B cell (primary cell): ENCODE data around the gene CST6. TPM values are rescaled to one million over a fixed set of nuclear protein-coding genes. Genes with fewer than 3 reads are reported as not detected.

ENCODE experiments used
- ATAC-seq: fragments of 200-7000 bp; cut with Tn5 transposase; one replicate; pipeline ENCODE4 v1.10.0; 2021; ENCODE audit warnings: low read depth, mild to moderate bottlenecking, moderate number of reproducible peaks, moderate library complexity
- CTCF ChIA-PET: fragments of 350-600 bp; sonication (Branson Sonifier 250); formaldehyde crosslinking; loops from one replicate; lab custom pipeline; 2021; ENCODE audit warnings: antibody characterized with exemption, inconsistent platforms; lab: Charles Lee
- POLR2A ChIA-PET: fragments of 350-600 bp; sonication (Branson Sonifier 250); formaldehyde crosslinking; loops from one replicate; lab custom pipeline; 2021; ENCODE audit warnings: antibody characterized with exemption; lab: Charles Lee
- DNase-seq: peaks from one replicate; pipeline ENCODE4 v3.0.0; 2013
- H2AFZ ChIP-seq: 2 replicates; pipeline ENCODE4 v1.6.1; 2012; ENCODE audit warnings: mild to moderate bottlenecking, low read depth, low read length; ENCODE audit not compliant: insufficient read depth, poor library complexity, severe bottlenecking
- H3K27ac ChIP-seq, 2 donors: 1 replicate in 1 of 2; 2 replicates in 1 of 2; pipeline ENCODE4 v1.5.1; 2012 to 2013; ENCODE audit warnings: low read length in 2 of 2, mild to moderate bottlenecking in 2 of 2, moderate library complexity in 1 of 2
- H3K27me3 ChIP-seq, 4 experiments: fragments of 200-600 bp in 1 of 4; sonication (generic) in 1 of 4; replicated peaks in 1 of 4; 1 replicate in 2 of 4; 2 replicates in 2 of 4; pipeline versions ENCODE4 v1.6.1 to v1.7.0; 2013 to 2016; ENCODE audit warnings: low read length in 3 of 4, mild to moderate bottlenecking in 2 of 4, mixed read lengths in 1 of 4, moderate library complexity in 1 of 4; ENCODE audit not compliant: insufficient read depth in 4 of 4, control insufficient read depth in 3 of 4; ENCODE audit errors: control extremely low read depth in 1 of 4
- H3K36me3 ChIP-seq, 2 experiments: replicated peaks in 1 of 2; 1 replicate in 1 of 2; 2 replicates in 1 of 2; pipeline versions ENCODE4 v1.6.1 to v1.7.1; 2013; ENCODE audit warnings: low read length in 1 of 2; ENCODE audit not compliant: insufficient read depth in 2 of 2, control insufficient read depth in 1 of 2; ENCODE audit errors: control extremely low read depth in 1 of 2, extremely low read depth in 1 of 2
- H3K4me1 ChIP-seq, 2 donors: fragments of 200-600 bp in 1 of 2; sonication (generic) in 1 of 2; 1 replicate in 1 of 2; 2 replicates in 1 of 2; pipeline versions ENCODE4 v1.5.1 to v1.6.1; 2013 to 2017; ENCODE audit warnings: low read length in 2 of 2; ENCODE audit not compliant: control insufficient read depth in 2 of 2, insufficient read depth in 2 of 2
- H3K4me2 ChIP-seq: replicated peaks from 2 replicates; pipeline ENCODE3; 2012; ENCODE audit warnings: mild to moderate bottlenecking, low read depth, low read length; ENCODE audit not compliant: poor library complexity, severe bottlenecking
- H3K4me3 ChIP-seq, 5 experiments: fragments of 200-600 bp in 1 of 5; sonication (generic) in 1 of 5; 1 replicate in 3 of 5; 2 replicates in 2 of 5; pipeline versions ENCODE4 v1.5.1 to v1.7.0; 2011 to 2016; ENCODE audit warnings: low read length in 4 of 5, mild to moderate bottlenecking in 4 of 5, low read depth in 2 of 5, control low read depth in 1 of 5, moderate library complexity in 1 of 5; ENCODE audit not compliant: insufficient read depth in 1 of 5; ENCODE audit errors: control extremely low read depth in 1 of 5, extremely low read depth in 1 of 5
- H3K79me2 ChIP-seq: fragments of 200-600 bp; sonication (generic); one replicate; pipeline ENCODE4 v1.6.0; 2016; ENCODE audit warnings: low read length; ENCODE audit not compliant: control insufficient read depth, insufficient read depth
- H3K9ac ChIP-seq: fragments of 200-600 bp; sonication (generic); 2 replicates; pipeline ENCODE4 v1.6.1; 2017; ENCODE audit warnings: mild to moderate bottlenecking, low read length, moderate library complexity
- H3K9me3 ChIP-seq, 3 donors: one replicate each; pipeline versions ENCODE4 v1.6.1 to v1.7.1; 2013; ENCODE audit warnings: low read length in 2 of 3; ENCODE audit not compliant: control insufficient read depth in 2 of 3, insufficient read depth in 1 of 3; ENCODE audit errors: control extremely low read depth in 1 of 3
- H4K20me1 ChIP-seq: 2 replicates; pipeline ENCODE4 v1.6.0; 2012; ENCODE audit warnings: mild to moderate bottlenecking, low read length; ENCODE audit not compliant: insufficient read depth, control insufficient read depth, poor library complexity, severe bottlenecking
- H3K27ac Mint-ChIP-seq: one replicate; pipeline ENCODE4 v1.8.0; 2021; ENCODE audit warnings: mixed read lengths
- H3K27me3 Mint-ChIP-seq: one replicate; pipeline ENCODE4 v1.8.0; 2021; ENCODE audit warnings: mixed read lengths
- H3K4me1 Mint-ChIP-seq: one replicate; pipeline ENCODE4 v1.8.0; 2021; ENCODE audit warnings: mixed read lengths
- H3K4me3 Mint-ChIP-seq: one replicate; pipeline ENCODE4 v1.8.0; 2021; ENCODE audit warnings: mixed read lengths
- H3K9me3 Mint-ChIP-seq: one replicate; pipeline ENCODE4 v1.8.0; 2022; ENCODE audit warnings: mixed read lengths; ENCODE audit not compliant: insufficient read depth
- EZH2 ChIP-seq: IDR thresholded peaks from 2 replicates; pipeline ENCODE4 v1.6.1; 2012; ENCODE audit warnings: borderline replicate concordance, low read depth, mild to moderate bottlenecking, moderate library complexity, low read length; ENCODE audit not compliant: insufficient read depth, poor library complexity, severe bottlenecking
- WGBS: methylation state at CpG from one replicate; pipeline ENCODE4 v1.1.5; 2013; ENCODE audit warnings: missing lambda C conversion rate; ENCODE audit not compliant: insufficient coverage; 5-methylcytosine and 5-hydroxymethylcytosine counted together
- intact Hi-C: fragments of 100-400 bp; cut with micrococcal nuclease; formaldehyde crosslinking; loops from one replicate; pipeline ENCODE4 v1.10.0; 2022
- polyA plus RNA-seq: library from polyadenylated mRNA; depleted of rRNA; stranded (reverse); fragments of >200 nt; gene quantifications from 2 replicates; pipeline ENCODE4 v1.2.3, GENCODE V29; 2012
- total RNA-seq, 2 donors: library from RNA; stranded (reverse); fragments of 120-200 nt in 1 of 2; gene quantifications; 1 replicate in 1 of 2; 2 replicates in 1 of 2; pipeline versions ENCODE4 v1.2.3 to v1.2.4, GENCODE V29; 2013 to 2022
- TF ChIP-seq, protein P1 (sequence below): fragments of 200-600 bp; IDR thresholded peaks from one replicate; pipeline ENCODE4 v1.8.0; 2022; ENCODE audit warnings: antibody characterized with exemption, mild to moderate bottlenecking

CST6 gene
- total and polyA plus RNA-seq, 2 donors (not counting 1 experiment from before 2014, with no cell fraction given), result not detected

DNA sequence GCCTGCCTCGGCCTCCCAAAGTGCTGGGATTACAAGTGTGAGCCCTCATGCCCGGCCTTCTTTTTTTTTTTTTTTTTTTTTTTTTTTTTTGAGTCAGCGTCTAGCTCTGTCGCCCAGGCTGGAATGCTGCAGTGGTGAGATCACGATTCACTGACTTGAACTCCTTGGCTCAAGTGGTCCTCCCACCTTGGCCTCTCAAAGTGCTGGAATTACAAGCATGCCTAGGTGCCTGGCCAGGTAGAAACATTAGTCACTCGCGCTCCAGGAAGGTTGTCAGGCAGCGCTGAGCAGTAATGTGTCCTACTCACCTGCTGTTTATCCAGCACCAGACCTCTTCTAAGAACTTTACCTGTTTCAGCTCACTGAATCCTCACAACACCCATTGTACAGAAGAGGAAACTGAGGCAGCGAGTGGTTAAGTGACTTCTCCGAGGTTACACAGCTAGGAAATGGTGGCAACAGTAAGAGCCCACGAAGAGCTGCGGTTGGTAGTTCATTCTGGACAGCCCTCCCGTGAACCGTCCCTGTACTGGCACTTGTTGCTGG lies 496 bp upstream of the CST6 start:
- peak overlapping the region; percentile 74 for H2AFZ ChIP-seq
- 63% methylated on average over 12 of the region's 14 CpGs for WGBS

DNA sequence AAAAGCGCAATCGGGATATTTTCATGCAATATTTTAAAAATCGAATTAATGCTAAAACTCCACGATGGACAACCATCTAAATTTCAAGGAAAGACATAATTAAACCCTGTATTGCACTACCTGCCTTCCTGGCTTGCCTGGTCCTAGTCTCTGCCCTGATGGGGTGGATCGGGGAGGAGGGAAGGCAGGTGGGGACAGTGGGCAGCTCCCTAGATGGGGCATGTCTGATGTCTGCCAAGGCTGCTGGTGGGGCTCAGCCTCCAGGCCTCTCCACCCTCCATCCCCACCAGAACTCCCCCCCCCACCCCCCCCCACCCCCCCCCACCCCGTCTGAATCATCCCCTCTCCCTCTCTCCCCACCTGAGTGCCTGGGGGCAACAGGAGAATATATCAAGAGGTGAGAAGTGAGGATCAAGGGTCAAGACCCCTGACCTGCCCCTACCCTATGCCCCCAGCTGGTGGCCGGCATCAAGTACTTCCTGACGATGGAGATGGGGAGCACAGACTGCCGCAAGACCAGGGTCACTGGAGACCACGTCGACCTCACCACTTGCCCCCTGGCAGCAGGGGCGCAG lies 650 bp downstream of the CST6 start:
- peaks cover 0 to 29% (median 12%) of the 10 kb centered on the region in 4 experiments for H3K27me3 ChIP-seq
- H3K4me1 Mint-ChIP-seq, result peaks cover 2% of the 10 kb centered on the region
- ChIA-PET POLR2A (no interaction called here), CTCF (interaction anchor here (1.6 kb wide), 1 partner anchor 10 kb away, joined by 4 read pairs; no protein-coding TSS in a partner anchor)
- DNase-seq (no peak), ATAC-seq (no peak)
- H3K27me3 Mint-ChIP-seq, result peaks cover 8% of the 10 kb centered on the region
- TF ChIP-seq, protein P1, sequence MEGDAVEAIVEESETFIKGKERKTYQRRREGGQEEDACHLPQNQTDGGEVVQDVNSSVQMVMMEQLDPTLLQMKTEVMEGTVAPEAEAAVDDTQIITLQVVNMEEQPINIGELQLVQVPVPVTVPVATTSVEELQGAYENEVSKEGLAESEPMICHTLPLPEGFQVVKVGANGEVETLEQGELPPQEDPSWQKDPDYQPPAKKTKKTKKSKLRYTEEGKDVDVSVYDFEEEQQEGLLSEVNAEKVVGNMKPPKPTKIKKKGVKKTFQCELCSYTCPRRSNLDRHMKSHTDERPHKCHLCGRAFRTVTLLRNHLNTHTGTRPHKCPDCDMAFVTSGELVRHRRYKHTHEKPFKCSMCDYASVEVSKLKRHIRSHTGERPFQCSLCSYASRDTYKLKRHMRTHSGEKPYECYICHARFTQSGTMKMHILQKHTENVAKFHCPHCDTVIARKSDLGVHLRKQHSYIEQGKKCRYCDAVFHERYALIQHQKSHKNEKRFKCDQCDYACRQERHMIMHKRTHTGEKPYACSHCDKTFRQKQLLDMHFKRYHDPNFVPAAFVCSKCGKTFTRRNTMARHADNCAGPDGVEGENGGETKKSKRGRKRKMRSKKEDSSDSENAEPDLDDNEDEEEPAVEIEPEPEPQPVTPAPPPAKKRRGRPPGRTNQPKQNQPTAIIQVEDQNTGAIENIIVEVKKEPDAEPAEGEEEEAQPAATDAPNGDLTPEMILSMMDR, result no peak
- no peak for TF ChIP-seq EZH2
- 71% methylated on average over 8 of the region's 12 CpGs for WGBS
- H3K4me3 ChIP-seq, result peak overlapping the region in 1 of 5 experiments; percentile 20
- peak overlapping the region; percentile 74 for H2AFZ ChIP-seq
- peak overlapping the region; percentile 67 for H3K4me2 ChIP-seq
- no peaks in the 10 kb centered on the region for H4K20me1 ChIP-seq
- H3K27ac Mint-ChIP-seq, result no peak overlapping the region
- H3K4me3 Mint-ChIP-seq, result no peak overlapping the region
- H3K9me3 ChIP-seq, result peaks cover 0 to 12% (median 0%) of the 10 kb centered on the region in 3 donors
- peaks cover 11 to 13% of the 10 kb centered on the region in 2 donors for H3K4me1 ChIP-seq
- no peak overlapping the region for H3K9ac ChIP-seq
- intact Hi-C loops, result no loop called here
- H3K9me3 Mint-ChIP-seq, result no peaks in the 10 kb centered on the region
- H3K36me3 ChIP-seq, result no peaks in the 10 kb centered on the region
- no peaks in the 10 kb centered on the region for H3K79me2 ChIP-seq
- H3K27ac ChIP-seq, result no peak overlapping the region

More for the DNA sequence above, 496 bp upstream of the CST6 start:
- H3K4me2 ChIP-seq, result peak overlapping the region; percentile 67
- H3K4me1 ChIP-seq, result peaks cover 11 to 13% of the 10 kb centered on the region in 2 donors
- TF ChIP-seq, protein P1, result no peak
- no peak for TF ChIP-seq EZH2
- POLR2A ChIA-PET, result no interaction called here
- no peak for ATAC-seq
- no peak for DNase-seq
- H3K79me2 ChIP-seq, result peaks cover 5% of the 10 kb centered on the region
- H3K9me3 ChIP-seq, result peaks cover 0 to 12% (median 0%) of the 10 kb centered on the region in 3 donors
- peak overlapping the region in 1 of 5 experiments; percentile 20 for H3K4me3 ChIP-seq
- no peaks in the 10 kb centered on the region for H3K9me3 Mint-ChIP-seq
- H3K4me3 Mint-ChIP-seq, result no peak overlapping the region
- H4K20me1 ChIP-seq, result peaks cover under 1% of the 10 kb centered on the region
- peaks cover 2% of the 10 kb centered on the region for H3K4me1 Mint-ChIP-seq
- H3K27ac Mint-ChIP-seq, result no peak overlapping the region
- H3K36me3 ChIP-seq, result peaks cover 0 to 4% of the 10 kb centered on the region in 2 experiments
- no peak overlapping the region for H3K27ac ChIP-seq
- CTCF ChIA-PET, result interaction anchor here (1.6 kb wide), 1 partner anchor 12 kb away, joined by 4 read pairs; no protein-coding TSS in a partner anchor
- peaks cover 8% of the 10 kb centered on the region for H3K27me3 Mint-ChIP-seq
- H3K9ac ChIP-seq, result no peak overlapping the region
- intact Hi-C loops, result no loop called here
- peaks cover 0 to 29% (median 12%) of the 10 kb centered on the region in 4 experiments for H3K27me3 ChIP-seq
